Stimulated activated CD4-positive, alpha-beta T cell treated with anti-CD3 and anti-CD28 coated beads, Interleukin-12 subunit alpha, Interleukin-12 subunit beta, amount 100 ng/mL, for 48 hours (primary cell): Measurements from ENCODE around the gene HHEX.
"Not testable (repeated sequence)": the region's sequence is repeated elsewhere in the genome, so short reads cannot be mapped to it uniquely, and the experiment has no call there.

Experiments
- DNase-seq, 3 donors: peaks; one replicate each; pipeline ENCODE4 v3.0.0-alpha.2; 2020; ENCODE audit warnings: low read depth in 2 of 3, low spot score in 1 of 3

The HHEX gene

GRCh38 chr10:92689663-92690210 lies at the start of gene HHEX:
Gene HHEX (plus strand): TSS chr10:92689955. CDS start chr10:92689987, 32 bp downstream.
- DNase-seq = peak in 1 of 3 donors; percentile 23

- no peak for DNase-seq
These were observed 49.6 kb upstream of the HHEX start for GRCh38 chr10:92640107-92640506.

DNA sequence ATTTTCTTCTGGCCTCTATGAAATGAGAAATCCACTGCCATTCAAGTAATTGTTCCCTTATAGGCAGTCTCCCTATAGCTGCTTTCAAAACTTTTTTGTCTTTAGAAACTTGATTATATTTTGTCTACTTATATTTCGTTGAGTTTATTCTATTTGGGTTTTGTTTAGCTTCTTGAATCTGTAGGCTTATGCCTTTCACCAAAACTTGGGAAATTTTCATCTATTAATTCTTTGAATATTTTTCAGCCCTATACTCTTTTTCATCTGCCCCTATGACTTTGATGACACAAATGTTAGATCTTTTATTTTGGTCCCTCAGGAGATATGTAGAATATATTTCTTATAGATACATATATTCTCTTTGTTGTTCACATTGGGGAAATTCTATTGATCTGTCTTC lies 48.3 kb upstream of the HHEX start:
- DNase-seq = no peak

DNA sequence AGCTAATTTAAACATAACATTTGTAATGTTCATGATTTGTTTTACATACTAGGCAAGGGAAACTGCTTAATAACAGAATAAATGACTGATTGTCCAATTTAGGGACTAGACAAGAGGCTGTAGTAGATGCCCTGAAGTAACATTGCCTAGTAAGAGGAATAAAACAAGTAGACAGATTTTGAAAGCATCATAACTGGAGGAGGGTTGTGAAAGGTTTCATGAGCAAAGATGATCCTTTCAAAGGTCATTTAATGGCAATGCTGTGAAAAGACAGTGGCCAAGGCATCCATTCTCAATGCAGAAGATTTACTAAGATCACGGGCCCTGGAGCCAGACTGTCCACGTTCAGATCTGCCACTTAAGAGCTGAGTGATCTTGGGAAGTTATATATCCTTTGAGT lies 44.8 kb upstream of the HHEX start:
- no peak for DNase-seq

- DNase-seq = not testable (repeated sequence)
These were observed 38.9 kb upstream of the HHEX start for GRCh38 chr10:92650864-92651263.

- DNase-seq = no peak
These were observed 34.3 kb upstream of the HHEX start for GRCh38 chr10:92655426-92655825.

DNA sequence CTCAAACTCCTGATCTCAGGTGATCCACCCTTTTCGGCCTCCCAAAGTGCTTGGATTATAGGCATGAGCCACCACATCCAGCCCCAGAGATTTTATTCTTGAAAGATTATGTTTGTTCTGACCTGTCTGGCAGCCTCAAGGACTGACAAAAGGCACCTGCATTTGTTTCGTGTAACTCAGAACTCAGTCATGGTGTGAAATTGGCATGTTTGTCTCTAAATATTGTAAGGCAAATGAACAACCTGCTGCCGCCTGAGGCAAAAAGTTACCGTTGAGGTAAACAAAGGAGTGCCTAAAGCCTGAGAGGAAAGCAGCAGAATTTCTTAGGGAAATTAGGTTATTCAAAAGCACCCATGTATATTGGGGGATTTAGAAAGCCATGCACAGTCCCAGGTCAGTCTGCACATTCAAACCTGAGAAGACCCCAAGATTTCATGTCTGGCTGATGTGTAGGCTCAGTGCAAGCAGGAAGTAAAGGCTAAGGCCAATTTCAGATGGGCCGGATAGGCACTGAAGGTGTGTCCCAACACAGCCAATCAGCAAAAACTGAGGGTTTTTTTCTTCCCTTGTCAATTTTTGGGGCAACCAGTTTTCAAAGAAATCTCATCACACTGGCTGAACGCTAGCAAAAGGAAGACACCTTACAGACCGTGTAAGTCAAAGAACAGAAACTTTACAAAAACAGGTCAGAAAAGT lies 33.3 kb upstream of the HHEX start:
- no peak for DNase-seq

- no peak for DNase-seq
These were observed 32.7 kb upstream of the HHEX start for GRCh38 chr10:92657024-92657423.

- DNase-seq = no peak
These were observed 26.9 kb upstream of the HHEX start for GRCh38 chr10:92662848-92663247.

DNA sequence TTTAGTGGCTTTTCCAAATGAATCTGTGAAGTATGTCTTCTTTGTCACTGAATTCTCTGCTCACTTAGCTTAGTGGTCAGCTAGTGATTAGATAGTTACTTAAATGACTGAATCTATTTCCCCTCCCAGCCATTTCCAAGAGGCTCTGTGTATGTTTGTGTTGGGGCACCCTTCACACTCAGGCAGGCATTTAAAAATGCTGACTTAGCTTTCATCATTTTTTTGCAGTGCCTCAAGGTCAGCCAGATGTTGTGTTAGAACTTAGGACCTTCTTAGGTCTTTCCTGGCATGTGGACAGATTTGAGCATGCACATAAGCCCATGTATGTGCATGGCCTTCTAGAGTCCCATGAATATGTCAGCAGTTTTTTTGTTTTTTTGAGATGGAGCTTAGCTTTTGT lies 25.4 kb upstream of the HHEX start:
- DNase-seq = no peak

- no peak for DNase-seq
These were observed 22.7 kb upstream of the HHEX start for GRCh38 chr10:92667078-92667477.

GRCh38 chr10:92677708-92678107 lies 12.0 kb upstream of the HHEX start:
- DNase-seq = no peak

GRCh38 chr10:92678206-92678605 lies 11.5 kb upstream of the HHEX start:
- DNase-seq = no peak

- DNase-seq = no peak
These were observed 8.4 kb upstream of the HHEX start for GRCh38 chr10:92681306-92681834.

DNA sequence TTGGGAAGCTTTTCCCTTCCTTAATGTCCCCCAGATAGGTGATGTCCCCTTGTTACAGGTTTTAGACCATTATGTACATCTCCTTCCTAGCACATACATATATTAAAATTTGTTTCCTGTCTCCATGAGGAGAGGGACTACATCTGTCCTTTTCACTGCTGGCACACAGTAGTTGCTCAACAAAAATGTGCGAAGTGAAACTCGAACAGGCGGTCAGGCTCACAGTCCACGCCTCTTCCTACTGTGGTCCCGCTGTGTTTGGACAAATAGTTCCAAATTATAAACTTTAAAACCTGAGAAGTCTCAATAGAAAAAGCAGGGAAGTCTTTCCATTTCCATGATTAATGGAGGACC lies 1.2 kb upstream of the HHEX start:
- no peak for DNase-seq

DNA sequence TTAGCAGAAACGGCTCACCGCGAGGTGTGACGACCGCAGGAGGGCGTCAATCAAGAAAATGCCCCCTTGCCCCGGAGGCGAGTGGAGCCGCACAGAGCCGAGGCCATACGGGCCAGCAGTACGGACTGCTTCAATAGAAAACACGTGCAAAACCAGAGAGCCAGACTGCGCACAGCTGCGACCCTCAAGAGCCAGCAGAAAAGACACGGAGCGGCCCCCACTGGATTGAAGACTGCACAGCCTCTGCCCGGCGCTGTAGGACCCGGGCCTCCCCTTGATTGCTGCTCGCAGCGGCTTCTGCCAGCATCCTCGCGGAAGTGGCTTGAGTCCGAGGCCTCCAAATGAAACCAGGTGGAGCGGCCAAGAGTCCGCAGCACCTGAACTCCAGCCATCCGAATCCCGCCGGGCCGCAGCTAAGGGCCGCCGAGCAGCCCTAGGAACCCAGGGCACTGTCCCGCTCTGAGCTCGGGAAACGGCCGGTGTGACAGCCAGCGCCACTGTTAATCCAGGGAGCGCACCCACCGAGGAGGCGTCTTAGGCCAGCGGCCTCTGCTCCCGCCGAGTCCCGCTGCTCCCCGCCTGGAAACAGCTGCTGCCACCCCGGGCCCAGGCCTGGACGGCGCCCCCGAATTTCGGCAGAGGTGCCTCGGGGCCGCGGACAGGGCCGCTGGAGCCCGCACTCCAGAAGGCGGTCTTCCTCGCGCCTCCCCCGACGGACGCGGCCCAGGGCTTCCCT lies 660 bp upstream of the HHEX start:
- DNase-seq = no peak

DNA sequence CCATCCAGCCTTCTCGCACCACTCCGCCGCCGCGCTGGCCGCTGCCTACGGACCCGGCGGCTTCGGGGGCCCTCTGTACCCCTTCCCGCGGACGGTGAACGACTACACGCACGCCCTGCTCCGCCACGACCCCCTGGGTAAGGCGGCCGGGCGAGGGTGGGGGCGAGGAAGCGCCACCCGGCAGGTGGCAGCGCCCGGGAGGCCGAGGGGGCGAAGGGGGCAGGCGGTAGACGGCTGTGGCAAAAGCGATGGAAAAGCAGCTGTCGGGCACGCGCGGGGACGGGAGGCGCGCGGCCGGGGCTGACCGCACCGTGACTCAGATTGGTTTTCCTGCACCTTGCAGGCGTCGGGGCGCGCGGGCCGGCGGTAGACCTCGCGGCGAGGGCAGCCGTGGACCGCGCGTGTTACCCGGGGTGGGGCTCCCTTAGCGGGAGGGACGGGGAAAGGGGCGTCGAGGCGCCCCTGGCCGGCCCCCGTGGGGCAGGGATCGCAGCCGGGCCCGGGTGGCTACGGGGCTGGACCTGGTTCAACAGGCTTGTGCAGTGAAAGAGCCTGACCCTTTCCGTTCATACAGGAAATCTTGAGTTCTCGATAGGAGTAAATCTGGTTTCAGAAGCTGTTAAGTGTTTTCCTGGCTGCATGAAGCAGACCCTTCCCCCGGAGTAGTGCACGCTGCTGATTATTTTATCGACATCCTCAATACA lies 608 bp downstream of the HHEX start:
- DNase-seq = peak; percentile 28 to 58 (median 50)

DNA sequence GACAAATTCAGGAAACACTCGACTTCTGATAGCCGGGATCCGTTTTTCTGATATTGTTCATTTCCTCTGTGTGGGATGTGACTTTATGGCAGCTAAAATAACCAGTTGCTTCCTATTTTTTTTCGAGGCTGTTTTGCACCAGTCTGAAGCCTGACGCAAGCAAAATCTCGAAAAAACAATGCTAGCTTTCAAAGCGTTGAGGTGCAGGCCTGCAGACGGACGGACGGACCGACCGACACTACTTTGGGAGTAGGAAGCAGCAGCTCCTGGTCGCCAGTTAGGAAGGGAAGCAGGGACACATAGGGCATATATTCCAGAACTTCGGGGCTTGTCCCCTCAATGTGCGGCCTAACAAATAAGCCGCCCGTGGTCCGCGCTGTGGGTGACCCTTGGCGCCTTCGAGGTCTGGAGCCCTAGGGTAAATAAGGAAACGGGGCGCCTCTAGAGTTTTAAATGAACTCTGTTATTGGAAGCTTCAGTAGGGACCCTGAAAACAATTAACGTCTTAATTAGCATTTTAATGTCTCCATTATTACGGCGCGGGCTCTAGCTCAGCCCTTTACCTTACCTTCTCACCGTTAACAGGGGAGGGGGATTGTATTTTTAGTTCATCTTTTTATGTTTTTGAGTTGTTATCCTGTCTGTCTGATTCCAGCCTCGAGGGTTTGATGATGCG lies 1.3 kb downstream of the HHEX start:
- no peak for DNase-seq

GRCh38 chr10:92691591-92692079 lies 1.9 kb downstream of the HHEX start:
- DNase-seq = no peak

DNA sequence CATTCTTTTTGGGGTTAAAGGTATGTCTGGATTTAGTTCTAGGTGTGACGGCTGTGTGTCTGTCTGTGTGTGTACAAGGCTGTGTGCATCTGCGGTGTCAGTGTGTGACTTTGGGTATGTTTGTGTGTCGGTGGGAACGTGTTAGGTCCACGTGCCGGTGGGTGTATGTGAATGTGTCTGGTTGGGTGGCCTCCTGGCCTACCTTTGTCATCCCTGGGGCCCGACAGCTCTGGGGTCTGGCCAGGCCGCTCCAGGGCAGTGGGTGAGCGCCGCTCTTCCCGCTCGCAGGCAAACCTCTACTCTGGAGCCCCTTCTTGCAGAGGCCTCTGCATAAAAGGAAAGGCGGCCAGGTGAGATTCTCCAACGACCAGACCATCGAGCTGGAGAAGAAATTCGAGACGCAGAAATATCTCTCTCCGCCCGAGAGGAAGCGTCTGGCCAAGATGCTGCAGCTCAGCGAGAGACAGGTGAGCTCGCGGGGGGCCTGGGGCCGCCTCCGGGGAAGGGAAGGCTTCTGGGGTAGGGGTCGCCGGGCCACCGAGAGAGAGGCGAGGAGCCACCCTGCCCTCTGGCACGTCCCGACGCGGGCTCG lies 2.4 kb downstream of the HHEX start:
- no peak for DNase-seq
